Stomach (tissue), 4 donors: ENCODE results near the gene SNTG2.

Experiments used
- CTCF ChIP-seq, 7 experiments: fragments of 450-650 bp in 4 of 7; fragments of 200-600 bp in 3 of 7; sonication (generic) in 3 of 7; IDR thresholded peaks; one replicate each; pipeline ENCODE4 v1.5.1; 2016 to 2019; ENCODE audit warnings: antibody characterized with exemption in 7 of 7, control low read depth in 2 of 7, mild to moderate bottlenecking in 1 of 7
- POLR2A ChIP-seq, 4 donors: fragments of 450-650 bp; IDR thresholded peaks; one replicate each; pipeline ENCODE4 v1.6.1; 2016; ENCODE audit warnings: antibody characterized with exemption in 4 of 4, control low read depth in 2 of 4, mild to moderate bottlenecking in 1 of 4, moderate library complexity in 1 of 4
- POLR2AphosphoS5 ChIP-seq, 3 donors: sonication (generic); formaldehyde crosslinking; IDR thresholded peaks; one replicate each; pipeline ENCODE4 v1.6.1; 2016; ENCODE audit warnings: antibody characterized with exemption in 3 of 3

- TF ChIP-seq CTCF (IDR thresholded peaks at IDR 0.05): no peak
- no peak for TF ChIP-seq POLR2AphosphoS5 (IDR thresholded peaks at IDR 0.05)
- TF ChIP-seq POLR2A (IDR thresholded peaks at IDR 0.05): no peak
Measured at GRCh38 chr2:1016500-1016899, 65.9 kb downstream of the SNTG2 start.
